Left cardiac atrium (tissue), 4 donors: ENCODE data around the gene MUSTN1. TPM values are rescaled to one million over a fixed set of nuclear protein-coding genes. Genes with fewer than 3 reads are reported as not detected.

ENCODE experiments used
- ATAC-seq, 2 donors: fragments of 200-7000 bp; cut with Tn5 transposase; one replicate each; pipeline ENCODE4 v1.9.1; 2020; ENCODE audit warnings: mild to moderate bottlenecking in 2 of 2, moderate library complexity in 2 of 2
- DNase-seq: peaks from one replicate; pipeline ENCODE4 v3.0.0-alpha.2; 2020
- intact Hi-C, 2 donors: fragments of 100-400 bp; cut with DNase I; formaldehyde crosslinking; loops; one replicate each; pipeline versions ENCODE4 v1.14.1 to v1.15.1; 2022 to 2023
- total RNA-seq, 2 donors: library from RNA; stranded (reverse); fragmentation: NEBNext Ultra II Directional; extraction: Animal tissue kit (Norgen Biotek cat#: 25700); gene quantifications; one replicate each; pipeline ENCODE4 v1.2.1, GENCODE V29; 2021
- donor health status: DM: no; HTN: yes; CAD: no.
- donor health status: DM: no; HTN: yes; CAD: no; lungs with severe emphysema.
- donor health status: DM: yes; HTN: yes; CAD: no.
- donor health status: Dilated cardiomyopathy.

MUSTN1 gene
- total RNA-seq, 2 donors from 2014 or later = 14.8 to 33.4 TPM

GRCh38 chr3:52839268-52839575, 4.4 kb upstream of the MUSTN1 start:
- no peak for ATAC-seq
- DNase-seq = no peak
- intact Hi-C loops = no loop called here

DNA sequence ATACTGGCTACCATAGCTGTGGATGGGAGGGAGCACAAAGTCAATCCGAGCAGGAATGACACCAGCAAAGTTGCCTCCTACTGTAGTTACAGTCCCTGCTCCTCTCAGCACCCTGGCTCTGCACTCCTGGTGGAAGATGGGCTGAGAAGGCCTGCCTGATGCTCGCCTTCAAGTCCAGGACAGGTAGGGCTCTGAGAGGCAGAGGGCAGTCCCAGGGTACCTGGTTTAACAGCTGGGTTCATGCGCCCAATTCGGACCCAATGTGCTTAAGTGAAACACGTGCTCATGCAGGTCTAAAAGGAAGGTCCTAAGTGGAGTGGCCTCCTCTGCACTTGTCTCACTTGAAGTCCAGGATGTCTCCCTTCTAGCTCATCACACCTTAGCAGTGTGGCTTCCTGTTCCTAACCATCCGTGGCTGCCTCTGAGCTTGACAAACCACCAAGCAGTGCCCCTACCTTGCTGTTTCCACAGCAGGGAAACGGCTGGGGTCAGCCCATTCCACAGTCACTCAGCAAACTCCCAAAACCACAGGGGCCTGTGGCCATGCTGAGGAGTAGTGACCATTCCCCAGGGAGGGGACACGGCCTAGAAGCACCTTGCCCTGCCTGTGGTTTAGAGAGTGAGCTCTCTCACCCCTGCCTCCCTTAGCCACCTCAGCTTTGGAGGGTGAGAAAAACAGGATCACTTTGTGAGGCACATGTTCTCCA, 3.9 kb upstream of the MUSTN1 start:
- intact Hi-C loops = no loop called here
- DNase-seq (no peak), ATAC-seq (no peak)

DNA sequence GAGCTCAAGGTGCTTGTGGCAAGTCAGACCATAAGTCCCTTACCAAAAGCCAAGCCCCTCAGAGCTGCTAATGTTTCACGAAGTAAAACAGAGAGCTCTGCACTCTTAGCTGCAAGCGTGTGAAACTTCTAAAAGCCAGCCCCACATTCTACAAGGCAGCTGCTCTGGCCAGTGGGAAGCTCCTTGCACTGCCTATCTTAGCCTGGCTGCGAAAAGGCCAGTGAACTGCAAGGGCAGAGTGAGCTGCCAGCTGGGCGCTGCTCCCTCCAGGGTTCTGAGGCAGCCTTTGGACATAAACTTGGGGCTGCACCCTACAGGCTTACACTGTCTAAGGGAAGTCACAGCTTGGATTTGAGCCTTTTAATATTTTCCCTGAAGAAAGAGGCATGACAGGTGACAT, 2.2 kb upstream of the MUSTN1 start:
- DNase-seq (no peak), ATAC-seq (peak in 1 of 2 donors; percentile 6)
- intact Hi-C loops = no loop called here

GRCh38 chr3:52836471-52836845, 1.6 kb upstream of the MUSTN1 start:
- ATAC-seq = no peak
- DNase-seq = no peak
- intact Hi-C loops = no loop called here

- peak; percentile 69 to 72 for ATAC-seq
- peak; percentile 50 for DNase-seq
- intact Hi-C loops = no loop called here
Measured at GRCh38 chr3:52835766-52836470, 1.1 kb upstream of the MUSTN1 start.

- intact Hi-C loops = loop anchor here in 1 of 2 donors (5.0 kb wide), 1 partner anchor 61 kb away; the partner anchor contains the start of gene NEK4
- ATAC-seq = no peak
- no peak for DNase-seq
Measured at GRCh38 chr3:52833202-52833601, 1.6 kb downstream of the MUSTN1 start.

GRCh38 chr3:52831500-52832301, 3.1 kb downstream of the MUSTN1 start:
- DNase-seq (peak; percentile 65), ATAC-seq (peak; percentile 10 to 50)
- intact Hi-C loops = loop anchor here in 1 of 2 donors (5.0 kb wide), 1 partner anchor 59 kb away; the partner anchor contains the start of gene NEK4

- intact Hi-C loops = loop anchor here in 1 of 2 donors (5.0 kb wide), 1 partner anchor 58 kb away; the partner anchor contains the start of gene NEK4
- DNase-seq (no peak), ATAC-seq (no peak)
Measured at GRCh38 chr3:52830535-52831258, 4.1 kb downstream of the MUSTN1 start, which contains the start of gene ITIH4. Gene ITIH4, minus strand, starts transcription at chr3:52830672. Its CDS starts 30 bp downstream, at chr3:52830642.

DNA sequence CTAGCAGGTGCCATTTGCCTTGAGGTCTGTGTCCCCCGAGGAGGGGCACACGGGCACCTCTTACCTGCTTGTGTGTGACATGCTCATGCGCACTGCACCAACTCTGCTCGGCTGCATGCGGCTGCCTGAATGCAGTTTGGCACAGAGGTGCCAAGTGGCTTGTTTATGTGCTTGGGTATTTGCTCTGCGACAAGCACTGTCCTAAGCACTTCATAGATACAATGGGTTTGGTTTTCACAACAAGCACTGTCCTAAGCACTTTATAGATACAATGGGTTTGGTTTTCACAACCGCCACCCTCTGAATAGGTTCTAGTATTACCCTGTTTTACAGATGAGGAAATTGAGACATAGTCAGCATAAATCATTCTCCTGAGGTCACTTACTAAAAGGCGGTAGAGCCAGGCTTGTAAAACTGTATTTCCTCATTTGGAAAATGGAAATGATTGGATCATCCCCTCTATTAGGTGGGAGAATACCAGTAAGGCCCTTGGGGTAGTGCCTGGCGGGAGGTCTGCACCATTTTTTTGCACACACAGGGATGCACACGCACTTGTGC, 4.8 kb downstream of the MUSTN1 start:
- intact Hi-C loops = loop anchor here in 1 of 2 donors (5.0 kb wide), 1 partner anchor 58 kb away; the partner anchor contains the start of gene NEK4
- ATAC-seq (no peak), DNase-seq (no peak)

DNA sequence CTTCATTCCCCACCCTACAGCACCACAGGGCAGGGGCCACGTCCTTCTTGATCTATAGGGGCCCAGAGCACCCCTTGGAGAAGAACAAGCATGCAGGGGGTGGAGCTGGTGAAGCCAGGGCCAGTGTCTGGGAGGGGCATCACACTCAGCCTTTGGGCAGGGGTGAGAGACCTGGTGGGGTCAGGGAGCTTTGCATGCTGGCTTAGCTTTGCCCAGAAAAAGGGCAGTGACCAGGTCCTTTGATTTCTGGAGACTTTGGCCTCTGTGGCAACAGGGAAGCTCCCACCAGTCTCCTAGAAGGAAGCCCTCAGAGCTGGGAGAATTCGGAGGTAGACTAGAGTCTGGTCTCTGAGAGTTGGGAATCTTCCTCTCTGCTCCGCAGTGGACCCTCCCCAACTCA, 5.3 kb downstream of the MUSTN1 start:
- ATAC-seq (no peak), DNase-seq (no peak)

DNA sequence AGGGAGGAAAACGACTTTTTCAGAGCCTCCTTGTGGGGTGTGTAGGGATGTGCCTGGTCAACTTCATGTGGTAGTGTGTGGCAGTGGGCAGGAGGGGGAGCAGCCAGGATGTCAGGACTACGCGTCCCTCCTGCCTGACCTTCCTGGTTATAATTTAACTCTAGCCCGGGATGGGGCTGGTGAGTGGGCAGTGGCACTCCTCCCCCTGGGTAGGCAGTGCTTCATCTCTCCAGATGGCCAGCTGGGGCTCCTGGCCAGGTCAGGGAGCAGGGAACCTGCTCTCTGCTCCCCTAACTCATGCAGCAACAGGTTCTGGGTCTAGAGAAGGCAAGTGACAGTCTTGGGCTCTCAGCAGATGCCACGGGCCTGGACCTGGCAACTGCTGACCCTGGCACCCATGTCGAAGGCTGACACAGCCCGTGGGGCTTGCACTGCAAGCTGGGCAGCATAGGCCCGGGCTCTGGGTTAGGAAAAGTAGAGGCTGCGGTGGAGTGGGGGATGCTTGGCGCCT, 6.9 kb downstream of the MUSTN1 start:
- no peak for DNase-seq
- no peak for ATAC-seq
- intact Hi-C loops = no loop called here

More for the DNA sequence above, 5.3 kb downstream of the MUSTN1 start:
- intact Hi-C loops = no loop called here

GRCh38 chr3:52827441-52827840, 7.4 kb downstream of the MUSTN1 start:
- intact Hi-C loops = no loop called here
- ATAC-seq (no peak), DNase-seq (no peak)

DNA sequence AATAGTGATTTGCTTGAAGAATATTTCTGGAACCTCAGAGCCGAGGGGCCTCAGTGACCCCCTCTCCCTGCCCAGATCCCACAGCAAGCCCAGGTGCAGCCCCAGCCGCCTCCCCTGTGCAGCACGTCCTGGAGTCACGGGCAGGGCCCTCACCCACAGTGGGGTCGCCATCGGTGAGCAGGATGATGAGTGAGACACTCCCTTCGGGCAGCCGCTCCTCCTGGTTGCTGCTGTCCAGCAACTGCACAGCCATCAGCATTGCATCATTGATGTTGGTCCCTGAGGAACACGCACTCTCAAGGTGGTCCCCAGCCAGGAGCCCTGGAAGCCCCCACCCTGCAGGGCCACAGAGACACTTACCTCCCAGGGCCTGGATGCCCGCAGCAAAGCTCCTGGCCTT, 10.8 kb downstream of the MUSTN1 start:
- ATAC-seq (no peak), DNase-seq (no peak)

DNA sequence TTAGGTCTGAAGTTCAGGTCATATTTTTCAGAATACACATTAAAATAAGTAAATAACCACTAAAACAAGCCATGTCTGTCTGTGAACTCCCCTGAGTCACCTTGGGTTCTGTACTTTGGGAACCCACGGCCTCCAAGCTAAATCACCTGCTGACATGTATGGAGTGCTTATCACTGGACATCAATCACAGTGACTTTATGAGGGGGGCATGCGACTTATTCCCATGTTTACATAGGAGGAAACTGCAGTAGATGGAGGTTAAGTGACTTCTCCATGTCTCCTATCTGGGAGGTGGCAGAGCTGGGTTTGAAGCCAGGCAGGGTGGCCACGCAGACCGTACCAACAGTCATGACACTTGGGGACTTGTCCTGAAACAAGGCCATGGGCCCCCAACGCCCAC, 12.5 kb downstream of the MUSTN1 start:
- intact Hi-C loops = no loop called here
- no peak for ATAC-seq
- no peak for DNase-seq

More for the DNA sequence above, 10.8 kb downstream of the MUSTN1 start:
- intact Hi-C loops = no loop called here

- no peak for ATAC-seq
- intact Hi-C loops = no loop called here
- no peak for DNase-seq
Measured at GRCh38 chr3:52820736-52821135, 14.1 kb downstream of the MUSTN1 start.

- intact Hi-C loops = no loop called here
- ATAC-seq (no peak), DNase-seq (no peak)
Measured at GRCh38 chr3:52819936-52820335, 14.9 kb downstream of the MUSTN1 start.

DNA sequence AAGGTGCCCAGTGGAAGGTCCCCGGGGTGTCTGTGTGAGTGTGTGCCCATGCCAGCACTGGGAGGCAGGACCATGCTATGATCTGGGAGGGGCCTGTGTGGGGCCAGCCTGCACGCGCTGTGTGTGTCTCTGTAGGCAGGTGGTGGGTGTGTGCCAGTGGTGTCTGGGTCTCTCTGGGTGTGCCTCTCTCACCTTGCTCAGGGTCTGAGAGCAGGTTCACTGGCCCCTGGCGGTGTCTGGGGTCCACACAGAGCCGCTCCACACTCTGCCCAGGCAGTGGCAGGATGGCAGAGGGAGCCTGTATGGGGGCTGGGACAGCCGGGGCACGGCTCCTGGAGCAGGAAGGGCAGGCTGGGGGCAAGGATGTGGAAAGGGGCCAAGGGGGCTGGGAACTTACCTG, 17.0 kb downstream of the MUSTN1 start:
- ATAC-seq (no peak), DNase-seq (no peak)
- intact Hi-C loops = no loop called here

- ATAC-seq (no peak), DNase-seq (no peak)
- intact Hi-C loops = no loop called here
Measured at GRCh38 chr3:52817221-52817620, 17.6 kb downstream of the MUSTN1 start.

- DNase-seq (no peak), ATAC-seq (no peak)
Measured at GRCh38 chr3:52816654-52817053, 18.2 kb downstream of the MUSTN1 start.

More at GRCh38 chr3:52816654-52817053, 18.2 kb downstream of the MUSTN1 start:
- intact Hi-C loops = no loop called here
